ENCODE data around the gene GPT2.

Gene GPT2

DNA sequence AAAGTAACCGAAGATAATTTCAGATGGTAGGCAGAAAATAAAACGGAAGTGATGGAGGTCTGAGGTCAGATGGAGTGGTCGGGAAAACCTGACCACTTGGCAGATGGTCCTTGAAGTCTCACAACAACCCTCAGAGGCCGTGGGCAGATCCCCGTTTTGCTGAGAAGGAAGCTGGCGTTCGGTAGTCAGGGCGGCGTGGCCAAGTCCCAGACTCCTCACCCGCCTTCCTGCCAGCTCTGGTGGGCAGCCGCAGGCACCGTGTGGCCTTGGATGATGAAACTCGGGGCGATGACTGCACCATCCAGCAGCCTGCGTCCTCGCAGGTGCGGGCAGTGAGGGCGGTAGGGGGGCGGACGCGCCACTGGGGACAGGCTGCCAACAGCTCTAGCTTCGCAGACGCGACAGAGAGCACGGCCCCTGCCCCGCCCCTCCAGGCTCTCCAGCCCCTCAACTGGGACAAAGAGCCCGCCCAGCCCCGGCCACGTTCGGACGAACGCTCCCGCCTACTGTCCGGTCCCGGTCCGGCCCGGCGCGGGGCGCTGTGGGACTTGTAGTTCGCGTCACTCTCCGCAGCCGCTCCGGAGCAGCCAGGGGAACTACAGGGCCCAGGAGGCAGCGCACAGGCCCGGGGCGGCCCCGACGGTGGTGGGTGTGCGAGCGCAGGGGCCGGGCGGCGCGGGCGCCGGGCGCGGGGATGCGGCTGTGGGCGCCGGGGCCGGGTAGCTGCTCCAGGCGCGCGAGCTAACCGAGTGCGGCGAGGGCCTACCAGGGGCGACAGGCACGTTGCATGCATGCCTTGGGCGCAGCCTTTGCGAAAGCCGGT is at the start of gene GPT2:
TSS of gene GPT2 (plus strand) at position 673 of the 823 bp plus-strand sequence. CDS start 354 bp downstream, outside the sequence.
- DNase-seq, result peak; percentile 97

GRCh38 chr16:46836534-46837530 is 47.3 kb upstream of the GPT2 start:
- no peak for DNase-seq

DNA sequence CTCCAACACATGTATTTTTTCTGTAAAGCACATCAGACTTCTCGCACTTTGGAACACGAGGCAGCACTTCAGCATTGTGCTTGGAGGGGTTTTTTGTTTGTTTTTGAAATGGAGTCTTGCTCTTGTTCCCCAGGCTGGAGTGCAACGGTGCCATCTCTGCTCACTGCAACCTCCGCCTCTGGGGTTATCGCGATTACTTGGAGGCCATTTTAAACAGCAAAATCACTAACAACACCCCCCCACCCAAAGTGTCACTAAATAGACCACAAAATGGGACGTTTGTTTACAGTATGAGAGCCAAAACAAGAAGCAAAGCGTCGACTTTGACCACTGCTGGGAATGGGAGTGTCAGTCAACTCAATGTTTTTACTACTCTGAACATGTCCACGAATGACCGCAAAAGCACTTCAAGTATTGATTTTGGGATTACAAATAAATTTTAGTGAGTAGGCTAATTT is 44.1 kb upstream of the GPT2 start:
- DNase-seq, result no peak

DNA sequence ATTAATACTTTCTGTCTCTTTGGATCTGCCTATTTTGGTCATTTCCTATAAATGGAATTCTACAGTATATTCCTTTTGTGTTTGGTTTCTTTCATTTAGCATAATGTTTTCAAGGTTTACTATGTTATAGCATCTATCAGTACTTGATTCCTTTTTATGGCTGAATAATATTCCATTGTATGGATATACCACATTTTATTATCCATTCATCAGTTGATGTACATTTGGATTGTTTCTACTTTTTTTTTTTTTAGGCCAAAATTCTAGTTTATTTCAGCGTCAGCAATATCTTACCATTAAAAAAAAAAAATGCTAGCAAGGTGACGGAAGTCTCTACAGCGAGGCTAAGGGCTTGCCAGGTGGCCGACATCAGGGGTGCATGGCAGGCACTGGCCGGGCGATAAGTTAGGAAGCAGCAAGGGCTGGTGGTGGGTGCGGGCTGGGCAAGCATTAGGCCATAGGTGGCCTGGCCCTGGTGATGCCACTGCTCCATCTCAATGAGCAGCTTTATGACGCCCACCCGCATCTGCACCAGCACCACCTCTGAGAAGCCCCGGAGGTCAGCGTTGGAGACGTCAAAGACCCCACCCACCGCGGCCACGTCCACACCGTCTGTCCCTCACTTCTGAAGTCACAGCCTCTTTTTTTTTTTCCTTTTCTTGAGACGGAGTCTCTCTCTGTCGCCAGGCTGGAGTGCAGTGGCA is 41.8 kb upstream of the GPT2 start:
- DNase-seq, result no peak

GRCh38 chr16:46843898-46844642 is 40.1 kb upstream of the GPT2 start:
- no peak for DNase-seq

DNA sequence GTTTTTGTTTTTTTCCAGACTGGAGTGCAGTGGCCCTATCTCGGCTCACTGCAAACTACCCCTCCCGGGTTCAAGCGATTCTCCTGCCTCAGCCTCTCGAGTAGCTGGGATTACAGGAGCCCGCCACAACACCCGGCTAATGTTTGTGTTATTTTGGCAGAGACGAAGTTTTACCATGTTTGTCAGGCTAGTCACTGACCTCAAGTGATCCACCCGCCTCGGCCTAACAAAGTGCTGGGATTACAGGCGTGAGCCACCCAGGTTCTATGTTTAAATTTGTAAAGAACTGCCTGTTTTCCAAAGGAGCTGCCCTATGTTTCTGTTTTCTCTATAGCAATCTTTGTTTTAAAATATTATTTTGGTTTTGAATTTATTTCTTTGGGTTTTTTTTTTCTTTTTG is 39.4 kb upstream of the GPT2 start:
- DNase-seq, result no peak

DNA sequence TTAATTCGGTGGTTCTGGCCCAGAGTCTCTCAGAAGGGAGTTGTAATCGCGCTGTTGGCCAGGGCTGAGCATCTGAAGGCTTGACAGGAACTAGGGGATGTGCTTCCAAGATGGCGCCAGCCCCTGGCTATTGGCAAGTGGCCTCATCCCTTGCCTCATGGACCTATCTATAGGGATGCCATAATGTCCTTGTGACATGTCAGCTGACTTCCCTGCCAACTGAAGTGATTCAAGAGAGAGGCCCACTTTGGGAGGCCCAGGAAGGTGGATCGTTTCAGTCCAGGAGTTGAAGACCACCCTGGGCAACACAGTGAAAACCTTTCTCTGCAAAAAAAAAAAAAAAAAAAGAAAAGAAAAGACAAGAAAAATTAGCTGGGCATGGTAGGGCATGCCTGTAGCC is 38.2 kb upstream of the GPT2 start:
- DNase-seq, result no peak

DNA sequence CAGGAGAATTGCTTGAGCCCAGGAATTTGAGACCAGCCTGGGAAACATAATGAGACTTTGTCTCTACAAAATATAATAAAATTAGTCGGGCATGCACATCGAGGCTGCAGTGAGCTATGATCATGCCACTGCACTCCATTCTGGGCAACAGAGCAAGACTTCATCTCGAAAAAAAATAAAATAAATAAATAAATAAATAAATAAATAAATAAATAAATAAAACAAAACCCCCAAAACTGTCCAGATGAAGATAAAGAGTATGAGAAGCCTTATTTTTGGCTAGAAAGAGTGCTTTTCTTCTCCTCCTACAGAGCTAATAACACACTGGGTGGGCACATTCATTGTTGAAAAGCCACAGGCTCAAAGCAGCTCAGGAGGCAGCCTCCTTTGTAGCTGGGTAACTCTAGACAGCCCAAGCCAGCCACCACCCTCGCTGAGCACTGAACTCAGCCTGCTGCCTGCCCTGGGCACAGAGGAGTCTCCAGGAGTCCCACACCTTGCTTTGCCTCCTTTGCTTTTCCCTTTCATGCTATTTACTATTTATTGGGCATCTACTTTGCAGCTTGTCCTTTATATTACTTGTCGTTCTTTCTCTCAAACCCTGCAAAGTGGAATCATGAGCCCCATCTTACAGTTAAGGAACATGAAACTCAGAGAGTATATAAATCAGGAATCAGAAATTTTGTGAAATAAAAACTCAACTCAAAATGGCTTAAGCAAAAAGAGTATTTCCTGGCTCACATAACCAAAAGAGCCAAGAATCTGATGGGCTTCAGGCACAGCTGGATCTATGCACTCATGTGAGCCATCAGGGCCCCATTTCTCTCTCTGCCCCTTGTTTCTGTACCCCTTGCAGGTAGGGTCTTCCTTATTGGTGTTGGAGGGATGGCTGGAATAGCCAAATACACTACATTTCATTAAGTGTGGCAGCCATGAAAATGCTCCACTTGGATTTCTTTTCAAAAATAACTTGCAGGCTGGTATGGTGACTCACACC is 35.1 kb upstream of the GPT2 start:
- no peak for DNase-seq

- no peak for DNase-seq
These were observed 33.3 kb upstream of the GPT2 start for GRCh38 chr16:46850619-46851555.

DNA sequence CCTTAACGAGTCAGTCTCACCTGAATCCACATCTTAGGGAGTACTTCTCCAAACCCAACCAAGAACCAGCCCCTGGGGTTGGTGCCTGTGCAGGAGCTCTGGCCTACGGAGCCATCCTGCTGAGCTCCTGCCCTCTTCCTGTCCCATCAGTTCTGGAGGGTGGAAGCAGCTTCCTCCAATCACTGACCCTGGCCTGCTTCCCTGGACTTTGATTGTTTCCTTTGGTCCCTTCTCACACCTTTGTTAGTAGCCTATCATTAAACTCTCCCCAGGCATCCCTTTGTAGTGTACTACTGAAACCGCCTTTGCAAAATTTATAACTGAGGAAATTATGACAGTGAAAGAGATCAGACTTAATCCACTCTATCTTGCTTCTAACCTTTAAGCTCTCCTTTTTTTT is 32.0 kb upstream of the GPT2 start:
- no peak for DNase-seq

DNA sequence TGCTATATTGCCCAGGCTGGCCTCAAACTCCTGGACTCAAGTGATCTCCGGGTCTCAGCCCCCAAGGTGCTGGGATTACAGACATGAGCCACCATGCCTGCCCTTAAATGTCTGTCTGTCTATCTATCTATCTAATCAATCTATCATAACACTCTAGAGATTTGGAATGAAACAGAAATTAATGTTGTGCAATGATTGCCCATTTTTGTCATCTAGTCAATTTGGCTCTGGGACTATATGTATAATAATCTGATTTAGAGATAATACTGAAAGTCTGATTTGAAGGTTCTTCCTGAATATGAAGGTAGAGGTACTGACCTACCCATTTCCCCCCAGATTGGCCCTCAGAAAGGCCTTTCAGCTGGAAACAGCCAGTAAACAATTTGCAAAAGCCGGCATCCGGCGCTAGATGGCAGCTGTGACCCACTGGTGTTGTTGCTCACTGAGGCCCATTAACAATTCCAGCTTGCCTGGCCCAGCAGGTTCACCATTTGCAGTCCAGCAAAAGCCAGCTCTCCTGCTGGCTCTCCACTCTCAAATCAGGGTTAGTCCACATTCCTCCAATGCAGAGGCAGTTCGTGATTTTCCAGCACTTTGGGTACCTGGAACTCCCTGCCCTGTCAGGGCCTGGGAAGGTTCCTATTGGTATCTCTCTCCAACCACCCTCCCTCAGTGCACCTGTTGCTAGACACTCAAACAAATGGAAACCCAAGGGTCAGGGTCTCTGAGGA is 30.3 kb upstream of the GPT2 start:
- DNase-seq, result peak; percentile 76

- no peak for DNase-seq
These were observed 29.3 kb upstream of the GPT2 start for GRCh38 chr16:46854846-46855245.

- no peak for DNase-seq
These were observed 28.8 kb upstream of the GPT2 start for GRCh38 chr16:46855389-46855788.

GRCh38 chr16:46857368-46857945 is 26.7 kb upstream of the GPT2 start:
- DNase-seq, result peak; percentile 88

DNA sequence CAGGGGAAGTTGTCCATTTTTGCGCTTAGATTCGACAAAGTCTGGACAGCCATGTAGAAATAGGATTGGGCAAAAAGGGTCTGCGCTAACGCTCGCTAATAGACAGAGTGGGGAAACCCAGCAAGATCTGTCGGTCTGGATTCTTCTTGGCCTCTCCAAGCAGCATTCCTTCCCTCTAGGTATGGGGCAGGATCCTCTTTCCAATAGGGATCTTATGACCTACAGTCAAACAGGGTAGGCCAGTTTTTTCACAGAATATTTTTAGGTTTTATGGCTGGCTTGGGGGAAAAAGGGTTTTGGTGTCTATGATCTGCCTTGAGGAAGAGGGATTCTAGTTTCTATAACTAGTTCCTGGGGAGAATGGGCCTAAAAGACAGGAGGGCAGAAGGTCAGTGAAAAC is 26.0 kb upstream of the GPT2 start:
- no peak for DNase-seq

DNA sequence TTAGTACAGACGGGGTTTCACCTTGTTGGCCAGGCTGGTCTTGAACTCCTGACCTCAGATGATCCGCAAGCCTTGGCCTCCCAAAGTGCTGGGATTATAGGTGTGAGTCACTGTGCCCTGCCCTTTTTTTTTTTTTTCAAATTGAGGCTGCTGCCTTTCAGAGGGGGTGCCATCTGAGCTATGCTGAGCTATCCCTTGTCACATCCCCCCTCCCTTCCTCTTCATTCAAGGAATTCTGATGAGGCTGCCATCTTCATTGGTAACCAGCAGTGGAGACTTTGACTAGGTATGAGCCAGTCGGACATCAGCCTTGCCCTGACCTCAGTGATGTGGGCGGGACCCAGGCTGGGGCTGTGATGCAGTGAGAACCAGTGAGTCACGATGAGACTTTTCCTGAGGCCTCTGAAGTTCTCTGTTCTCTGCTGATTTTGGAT is 24.4 kb upstream of the GPT2 start:
- no peak for DNase-seq

GRCh38 chr16:46862555-46863447 is 21.4 kb upstream of the GPT2 start:
- DNase-seq, result no peak

- DNase-seq, result no peak
These were observed 17.9 kb upstream of the GPT2 start for GRCh38 chr16:46866286-46866685.
